Type B pancreatic cell (in vitro differentiated cells): Measurements from ENCODE around the gene LZTR1. TPM values are rescaled to one million over a fixed set of nuclear protein-coding genes. Genes with fewer than 3 reads are reported as not detected.
A peak's percentile ranks its signal among the peaks of the same experiment; 100 is the strongest.

Source experiments
- DNase-seq: peaks from one replicate; pipeline ENCODE4 v3.0.0; 2021; ENCODE audit warnings: mixed read lengths; ENCODE audit not compliant: unreplicated experiment; ENCODE audit errors: extremely low spot score
- H3K27ac Mint-ChIP-seq: 2 replicates; pipeline ENCODE4 v1.8.0; 2021; ENCODE audit warnings: mild to moderate bottlenecking, mixed read lengths
- H3K27me3 Mint-ChIP-seq: 2 replicates; pipeline ENCODE4 v1.8.0; 2021; ENCODE audit warnings: mixed read lengths
- H3K36me3 Mint-ChIP-seq: 2 replicates; pipeline ENCODE4 v1.8.0; 2021; ENCODE audit warnings: mixed read lengths
- H3K4me1 Mint-ChIP-seq: one replicate; pipeline ENCODE4 v1.8.0; 2021; ENCODE audit warnings: mixed read lengths; ENCODE audit not compliant: unreplicated experiment
- H3K4me3 Mint-ChIP-seq: 2 replicates; pipeline ENCODE4 v1.8.0; 2021; ENCODE audit warnings: mild to moderate bottlenecking, mixed read lengths
- H3K9me3 Mint-ChIP-seq: 2 replicates; pipeline ENCODE4 v1.8.0; 2021; ENCODE audit warnings: mixed read lengths
- total RNA-seq: library from RNA; stranded (reverse); gene quantifications from 2 replicates; pipeline ENCODE4 v1.2.1, GENCODE V29; 2021; ENCODE audit warnings: low replicate concordance
- TF ChIP-seq, protein P1 (sequence below): fragments of 200-600 bp; sonication (generic); conservative IDR thresholded peaks from 2 replicates; pipeline ENCODE4 v1.5.0; 2021; ENCODE audit warnings: antibody characterized with exemption, mild to moderate bottlenecking

Gene LZTR1
- total RNA-seq, 1 donor from 2014 or later = 102 TPM

GRCh38 chr22:20946080-20946986 lies 35.8 kb upstream of the LZTR1 start:
- Mint-ChIP-seq H3K27ac (no peak overlapping the region), H3K27me3 (no peaks in the 10 kb centered on the region), H3K36me3 (peaks cover 26% of the 10 kb centered on the region), H3K4me3 (no peak overlapping the region), H3K4me1 (peaks cover 28% of the 10 kb centered on the region), H3K9me3 (no peaks in the 10 kb centered on the region)
- TF ChIP-seq, protein P1, sequence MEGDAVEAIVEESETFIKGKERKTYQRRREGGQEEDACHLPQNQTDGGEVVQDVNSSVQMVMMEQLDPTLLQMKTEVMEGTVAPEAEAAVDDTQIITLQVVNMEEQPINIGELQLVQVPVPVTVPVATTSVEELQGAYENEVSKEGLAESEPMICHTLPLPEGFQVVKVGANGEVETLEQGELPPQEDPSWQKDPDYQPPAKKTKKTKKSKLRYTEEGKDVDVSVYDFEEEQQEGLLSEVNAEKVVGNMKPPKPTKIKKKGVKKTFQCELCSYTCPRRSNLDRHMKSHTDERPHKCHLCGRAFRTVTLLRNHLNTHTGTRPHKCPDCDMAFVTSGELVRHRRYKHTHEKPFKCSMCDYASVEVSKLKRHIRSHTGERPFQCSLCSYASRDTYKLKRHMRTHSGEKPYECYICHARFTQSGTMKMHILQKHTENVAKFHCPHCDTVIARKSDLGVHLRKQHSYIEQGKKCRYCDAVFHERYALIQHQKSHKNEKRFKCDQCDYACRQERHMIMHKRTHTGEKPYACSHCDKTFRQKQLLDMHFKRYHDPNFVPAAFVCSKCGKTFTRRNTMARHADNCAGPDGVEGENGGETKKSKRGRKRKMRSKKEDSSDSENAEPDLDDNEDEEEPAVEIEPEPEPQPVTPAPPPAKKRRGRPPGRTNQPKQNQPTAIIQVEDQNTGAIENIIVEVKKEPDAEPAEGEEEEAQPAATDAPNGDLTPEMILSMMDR = no peak
- DNase-seq = no peak

GRCh38 chr22:20946991-20947390 lies 35.1 kb upstream of the LZTR1 start:
- Mint-ChIP-seq H3K36me3 (peaks cover 25% of the 10 kb centered on the region), H3K9me3 (no peaks in the 10 kb centered on the region), H3K27ac (no peak overlapping the region), H3K27me3 (no peaks in the 10 kb centered on the region), H3K4me1 (peaks cover 34% of the 10 kb centered on the region), H3K4me3 (no peak overlapping the region)
- DNase-seq = no peak
- TF ChIP-seq, protein P1 = no peak

DNA sequence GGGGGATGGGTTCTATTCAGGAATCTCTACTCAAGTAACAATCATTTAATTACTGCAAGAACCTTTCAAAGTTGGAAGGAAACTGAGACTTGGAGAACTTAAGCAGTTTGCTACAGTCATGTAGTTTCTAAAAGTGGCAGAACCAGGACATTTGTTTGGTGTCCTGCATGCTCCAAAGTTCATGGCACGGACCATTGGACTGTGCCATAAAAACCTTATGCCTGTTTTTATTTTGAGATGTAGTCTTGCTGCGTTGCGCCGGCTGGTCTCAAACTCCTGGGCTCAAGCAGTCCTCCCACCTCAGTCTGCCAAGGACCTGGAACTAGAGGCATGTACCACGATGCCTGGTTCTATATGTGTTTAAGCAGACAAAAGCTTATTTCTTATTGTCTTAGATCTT lies 33.6 kb upstream of the LZTR1 start:
- H3K4me1 Mint-ChIP-seq = peaks cover 39% of the 10 kb centered on the region
- TF ChIP-seq, protein P1 = no peak
- DNase-seq = no peak
- H3K36me3 Mint-ChIP-seq = peaks cover 21% of the 10 kb centered on the region
- no peaks in the 10 kb centered on the region for H3K27me3 Mint-ChIP-seq
- peak overlapping the region; percentile 1 for H3K27ac Mint-ChIP-seq
- no peak overlapping the region for H3K4me3 Mint-ChIP-seq
- no peaks in the 10 kb centered on the region for H3K9me3 Mint-ChIP-seq

GRCh38 chr22:20948989-20949388 lies 33.1 kb upstream of the LZTR1 start:
- Mint-ChIP-seq H3K9me3 (no peaks in the 10 kb centered on the region), H3K36me3 (peaks cover 23% of the 10 kb centered on the region), H3K4me3 (no peak overlapping the region), H3K27ac (no peak overlapping the region), H3K27me3 (no peaks in the 10 kb centered on the region), H3K4me1 (peaks cover 39% of the 10 kb centered on the region)
- TF ChIP-seq, protein P1 = no peak
- DNase-seq = no peak

GRCh38 chr22:20949698-20950183 lies 32.4 kb upstream of the LZTR1 start:
- peaks cover 23% of the 10 kb centered on the region for H3K36me3 Mint-ChIP-seq
- no peak for DNase-seq
- no peaks in the 10 kb centered on the region for H3K9me3 Mint-ChIP-seq
- peaks cover 39% of the 10 kb centered on the region for H3K4me1 Mint-ChIP-seq
- no peak overlapping the region for H3K4me3 Mint-ChIP-seq
- peak overlapping the region; percentile 34 for H3K27ac Mint-ChIP-seq
- no peaks in the 10 kb centered on the region for H3K27me3 Mint-ChIP-seq
- TF ChIP-seq, protein P1 = no peak
